Uterus (tissue), 4 donors: ENCODE results near the gene BSND. TPM values are rescaled to one million over a fixed set of nuclear protein-coding genes. Genes with fewer than 3 reads are reported as not detected.

Experiments
- DNase-seq, 2 donors: peaks; one replicate each; pipeline ENCODE4 v3.0.0-alpha.2; 2019 to 2020
- H3K27ac ChIP-seq, 2 donors: fragments of 200-600 bp; sonication (generic); 1 replicate in 1 of 2; 2 replicates in 1 of 2; pipeline ENCODE4 v1.5.1; 2016 to 2018
- H3K27me3 ChIP-seq, 2 donors: fragments of 200-600 bp; sonication (generic); one replicate each; pipeline ENCODE4 v1.5.1; 2018 to 2019; ENCODE audit warnings: control low read depth in 1 of 2
- H3K36me3 ChIP-seq, 2 donors: fragments of 200-600 bp; sonication (generic); one replicate each; pipeline ENCODE4 v1.5.1; 2019; ENCODE audit warnings: control low read depth in 1 of 2
- H3K4me1 ChIP-seq, 2 donors: fragments of 200-600 bp; sonication (generic); one replicate each; pipeline ENCODE4 v1.5.1; 2018 to 2019; ENCODE audit warnings: control low read depth in 1 of 2
- H3K4me3 ChIP-seq, 2 donors: fragments of 200-600 bp; sonication (generic); 1 replicate in 1 of 2; 2 replicates in 1 of 2; pipeline ENCODE4 v1.5.1; 2018 to 2019; ENCODE audit warnings: mild to moderate bottlenecking in 1 of 2
- H3K9me3 ChIP-seq, 2 donors: fragments of 200-600 bp; sonication (generic); one replicate each; pipeline ENCODE4 v1.5.1; 2019; ENCODE audit warnings: control low read depth in 1 of 2
- POLR2A ChIP-seq, 2 donors: fragments of 450-650 bp; IDR thresholded peaks; one replicate each; pipeline ENCODE4 v1.6.1; 2016; ENCODE audit warnings: antibody characterized with exemption in 2 of 2, mild to moderate bottlenecking in 1 of 2, moderate library complexity in 1 of 2
- intact Hi-C: fragments of 100-400 bp; cut with DNase I; formaldehyde crosslinking; loops from one replicate; pipeline ENCODE4 v1.15.1; 2023; ENCODE audit warnings: low total_unique reads
- total RNA-seq, 4 donors: library from RNA; depleted of rRNA in 3 of 4; stranded (reverse); fragments of >200 nt in 3 of 4; gene quantifications; one replicate each; pipeline versions ENCODE4 v1.1.0 to v1.2.4, GENCODE V29; 2014 to 2023
- TF ChIP-seq, protein P1 (sequence below), 4 experiments: fragments of 200-600 bp in 2 of 4; fragments of 450-650 bp in 2 of 4; sonication (generic) in 2 of 4; IDR thresholded peaks; one replicate each; pipeline ENCODE4 v1.5.1; 2016 to 2019; ENCODE audit warnings: antibody characterized with exemption in 4 of 4, mild to moderate bottlenecking in 2 of 4, moderate library complexity in 1 of 4
- donor health status: DM: yes; HTN: yes; CAD: no.

The BSND gene
- total RNA-seq, 4 donors from 2014 or later, result not detected

DNA sequence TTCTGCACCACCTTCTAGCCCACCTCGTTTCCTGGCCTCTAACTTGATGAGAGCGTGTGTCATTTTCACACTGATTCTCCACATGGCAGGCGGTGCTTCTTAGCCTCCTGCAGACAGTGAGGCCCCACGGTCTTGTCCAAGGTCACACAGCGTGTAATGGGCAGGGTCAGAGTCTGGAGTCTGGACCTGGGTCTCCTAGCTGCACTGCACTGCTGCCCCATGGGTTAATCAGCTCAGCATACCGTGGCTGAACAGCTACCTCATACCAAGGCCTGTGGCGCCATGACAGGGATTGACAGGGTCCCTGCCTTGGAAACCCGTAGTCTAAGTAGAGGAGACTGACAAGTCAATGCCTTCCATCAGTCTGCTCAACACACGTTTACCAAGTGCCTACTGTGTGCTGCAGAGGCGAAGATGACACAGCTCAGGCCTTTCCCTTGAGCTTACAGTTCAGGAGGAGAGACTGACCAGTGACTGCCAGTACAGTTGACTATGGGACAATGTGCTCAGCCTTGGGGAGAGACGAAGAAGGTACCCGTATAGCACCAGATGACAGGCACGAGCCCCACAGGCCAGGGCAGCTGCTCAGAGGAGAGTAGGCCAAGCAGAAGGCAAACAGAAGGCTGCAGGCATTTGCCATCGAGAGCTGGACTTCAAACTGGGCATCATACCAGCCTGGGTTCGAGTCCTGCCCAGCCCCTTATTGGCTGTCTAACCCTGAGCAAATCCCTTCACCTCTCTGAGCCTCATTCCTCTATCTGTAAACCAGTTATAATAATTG lies 46.1 kb downstream of the BSND start:
- TF ChIP-seq, protein P1, sequence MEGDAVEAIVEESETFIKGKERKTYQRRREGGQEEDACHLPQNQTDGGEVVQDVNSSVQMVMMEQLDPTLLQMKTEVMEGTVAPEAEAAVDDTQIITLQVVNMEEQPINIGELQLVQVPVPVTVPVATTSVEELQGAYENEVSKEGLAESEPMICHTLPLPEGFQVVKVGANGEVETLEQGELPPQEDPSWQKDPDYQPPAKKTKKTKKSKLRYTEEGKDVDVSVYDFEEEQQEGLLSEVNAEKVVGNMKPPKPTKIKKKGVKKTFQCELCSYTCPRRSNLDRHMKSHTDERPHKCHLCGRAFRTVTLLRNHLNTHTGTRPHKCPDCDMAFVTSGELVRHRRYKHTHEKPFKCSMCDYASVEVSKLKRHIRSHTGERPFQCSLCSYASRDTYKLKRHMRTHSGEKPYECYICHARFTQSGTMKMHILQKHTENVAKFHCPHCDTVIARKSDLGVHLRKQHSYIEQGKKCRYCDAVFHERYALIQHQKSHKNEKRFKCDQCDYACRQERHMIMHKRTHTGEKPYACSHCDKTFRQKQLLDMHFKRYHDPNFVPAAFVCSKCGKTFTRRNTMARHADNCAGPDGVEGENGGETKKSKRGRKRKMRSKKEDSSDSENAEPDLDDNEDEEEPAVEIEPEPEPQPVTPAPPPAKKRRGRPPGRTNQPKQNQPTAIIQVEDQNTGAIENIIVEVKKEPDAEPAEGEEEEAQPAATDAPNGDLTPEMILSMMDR (IDR thresholded peaks at IDR 0.05), result no peak
- TF ChIP-seq POLR2A (IDR thresholded peaks at IDR 0.05), result no peak
- no peak overlapping the region for H3K4me3 ChIP-seq
- intact Hi-C loops, result no loop called here
- no peaks in the 10 kb centered on the region for H3K9me3 ChIP-seq
- H3K27me3 ChIP-seq, result peaks cover 0 to 5% of the 10 kb centered on the region in 2 donors
- DNase-seq, result no peak
- H3K27ac ChIP-seq, result no peak overlapping the region
- peaks cover 0 to 3% of the 10 kb centered on the region in 2 donors for H3K4me1 ChIP-seq
- no peaks in the 10 kb centered on the region for H3K36me3 ChIP-seq

- Histone ChIP-seq H3K27me3 (no peaks in the 10 kb centered on the region), H3K4me3 (no peak overlapping the region), H3K27ac (no peak overlapping the region), H3K4me1 (no peaks in the 10 kb centered on the region), H3K9me3 (no peaks in the 10 kb centered on the region), H3K36me3 (no peaks in the 10 kb centered on the region)
- TF ChIP-seq POLR2A (IDR thresholded peaks at IDR 0.05), result no peak
- TF ChIP-seq, protein P1 (IDR thresholded peaks at IDR 0.05), result no peak
- no peak for DNase-seq
- intact Hi-C loops, result no loop called here
Observed at GRCh38 chr1:55045430-55045829, 46.7 kb downstream of the BSND start.

DNA sequence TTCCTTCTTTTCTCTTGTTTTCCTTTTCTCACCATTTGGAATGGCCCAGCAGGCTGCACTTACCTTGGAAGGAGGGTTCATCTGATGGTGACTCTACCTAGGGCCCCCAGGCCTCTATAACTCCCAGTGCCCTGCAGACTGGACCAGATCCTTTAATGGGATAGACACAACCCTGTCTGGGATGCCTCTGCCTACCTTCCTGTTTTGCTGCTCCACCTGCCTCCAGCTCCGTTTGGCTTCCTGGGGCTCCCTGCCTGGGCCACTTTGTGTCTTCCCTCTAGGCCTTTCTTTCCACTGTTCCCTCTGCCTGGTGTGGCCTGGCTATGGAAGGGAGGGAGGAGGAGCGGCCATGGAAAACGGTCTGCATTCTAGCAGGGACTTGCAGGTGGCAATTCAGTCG lies 48.1 kb downstream of the BSND start:
- Histone ChIP-seq H3K4me3 (no peak overlapping the region), H3K27ac (no peak overlapping the region), H3K4me1 (no peaks in the 10 kb centered on the region), H3K27me3 (no peaks in the 10 kb centered on the region), H3K36me3 (no peaks in the 10 kb centered on the region), H3K9me3 (no peaks in the 10 kb centered on the region)
- intact Hi-C loops, result no loop called here
- TF ChIP-seq, protein P1 (IDR thresholded peaks at IDR 0.05), result no peak
- TF ChIP-seq POLR2A (IDR thresholded peaks at IDR 0.05), result no peak
- no peak for DNase-seq

- TF ChIP-seq, protein P1 (IDR thresholded peaks at IDR 0.05), result no peak
- no peak for TF ChIP-seq POLR2A (IDR thresholded peaks at IDR 0.05)
Observed at GRCh38 chr1:55047611-55048010, 48.9 kb downstream of the BSND start.

DNA sequence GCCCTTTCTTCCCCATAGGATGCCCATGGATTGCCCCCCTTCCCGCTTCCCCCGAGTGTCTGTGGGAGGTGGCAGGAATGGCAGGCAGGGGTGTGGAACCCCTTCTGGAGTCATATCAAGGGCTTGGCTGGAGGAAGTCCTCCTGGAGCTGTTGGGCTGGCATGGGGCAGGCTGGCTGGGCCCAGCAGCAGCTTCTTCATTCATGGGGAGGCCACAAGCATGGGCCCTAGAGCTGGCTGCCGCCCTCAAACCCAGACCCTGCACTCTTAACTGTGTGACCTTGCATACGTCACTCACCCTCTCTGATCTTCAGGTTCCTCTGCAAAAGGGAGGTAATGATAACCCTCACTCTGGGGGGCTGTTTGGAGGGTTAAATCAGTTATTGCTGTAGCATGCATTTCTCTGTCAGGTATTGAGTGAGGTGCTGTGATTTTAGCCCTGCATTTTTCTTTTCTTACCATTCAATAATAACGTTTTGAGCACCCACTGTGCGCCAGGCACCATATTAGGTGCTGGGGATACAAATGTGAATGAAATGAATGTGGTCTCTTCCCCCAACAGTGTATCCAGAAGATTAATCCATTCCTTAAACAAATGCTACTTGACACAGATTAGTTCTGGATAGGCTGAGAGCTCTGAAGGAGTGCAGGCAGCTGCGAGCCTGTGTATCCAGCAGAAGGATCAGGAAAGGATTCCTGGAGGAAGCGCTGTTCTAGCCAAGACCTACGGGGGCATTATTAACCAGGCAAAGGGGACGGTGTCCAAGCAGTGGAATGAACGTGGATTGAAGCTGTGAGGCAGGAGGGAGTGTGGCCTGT lies 49.9 kb downstream of the BSND start:
- Histone ChIP-seq H3K36me3 (no peaks in the 10 kb centered on the region), H3K27ac (no peak overlapping the region), H3K27me3 (no peaks in the 10 kb centered on the region), H3K9me3 (no peaks in the 10 kb centered on the region), H3K4me3 (no peak overlapping the region), H3K4me1 (no peaks in the 10 kb centered on the region)
- intact Hi-C loops, result no loop called here
- no peak for TF ChIP-seq POLR2A (IDR thresholded peaks at IDR 0.05)
- TF ChIP-seq, protein P1 (IDR thresholded peaks at IDR 0.05), result no peak
- no peak for DNase-seq

More at GRCh38 chr1:55047611-55048010, 48.9 kb downstream of the BSND start:
- Histone ChIP-seq H3K36me3 (no peaks in the 10 kb centered on the region), H3K4me3 (no peak overlapping the region), H3K27me3 (no peaks in the 10 kb centered on the region), H3K9me3 (no peaks in the 10 kb centered on the region), H3K27ac (no peak overlapping the region), H3K4me1 (no peaks in the 10 kb centered on the region)
- intact Hi-C loops, result no loop called here
- DNase-seq, result no peak
